ENCODE data around the gene SPG7. TPM values are rescaled to one million over a fixed set of nuclear protein-coding genes. Genes with fewer than 3 reads are reported as not detected.

Gene SPG7
- total RNA-seq, 1 donor from 2014 or later = 95.0 TPM

GRCh38 chr16:89548344-89549006 lies 40.3 kb downstream of the SPG7 start:
- ATAC-seq (no peak), DNase-seq (no peak)
- no peaks in the 10 kb centered on the region for H3K4me1 ChIP-seq
- H3K27me3 ChIP-seq = no peaks in the 10 kb centered on the region
- TF ChIP-seq CTCF (IDR thresholded peaks at IDR 0.05) = no peak
- H3K36me3 ChIP-seq = peaks cover 70% of the 10 kb centered on the region
- no peaks in the 10 kb centered on the region for H3K9me3 ChIP-seq
- intact Hi-C loops (cut with DNase I) = no loop called here
- H3K27ac ChIP-seq = no peak overlapping the region
- no peak overlapping the region for H3K4me3 ChIP-seq

- H3K36me3 ChIP-seq = peaks cover 74% of the 10 kb centered on the region
- H3K4me3 ChIP-seq = no peak overlapping the region
- ATAC-seq (no peak), DNase-seq (no peak)
- no peaks in the 10 kb centered on the region for H3K9me3 ChIP-seq
- H3K27me3 ChIP-seq = no peaks in the 10 kb centered on the region
- intact Hi-C loops (cut with DNase I) = no loop called here
- no peak overlapping the region for H3K27ac ChIP-seq
- TF ChIP-seq CTCF (IDR thresholded peaks at IDR 0.05) = no peak
- H3K4me1 ChIP-seq = no peaks in the 10 kb centered on the region
These were observed 41.0 kb downstream of the SPG7 start for GRCh38 chr16:89549007-89549700.

- Histone ChIP-seq H3K36me3 (peaks cover 87% of the 10 kb centered on the region), H3K27ac (no peak overlapping the region), H3K9me3 (no peaks in the 10 kb centered on the region), H3K4me3 (no peak overlapping the region), H3K4me1 (no peaks in the 10 kb centered on the region), H3K27me3 (no peaks in the 10 kb centered on the region)
- TF ChIP-seq CTCF (IDR thresholded peaks at IDR 0.05) = no peak
- no peak for DNase-seq
- no peak for ATAC-seq
- intact Hi-C loops (cut with DNase I) = no loop called here
These were observed 42.3 kb downstream of the SPG7 start for GRCh38 chr16:89550421-89551007.

- DNase-seq (no peak), ATAC-seq (no peak)
- Histone ChIP-seq H3K4me1 (peaks cover 2% of the 10 kb centered on the region), H3K27me3 (no peaks in the 10 kb centered on the region), H3K4me3 (no peak overlapping the region), H3K9me3 (no peaks in the 10 kb centered on the region), H3K36me3 (peaks cover 92% of the 10 kb centered on the region), H3K27ac (no peak overlapping the region)
- no peak for TF ChIP-seq CTCF (IDR thresholded peaks at IDR 0.05)
- intact Hi-C loops (cut with DNase I) = no loop called here
These were observed 44.1 kb downstream of the SPG7 start for GRCh38 chr16:89552329-89552728.

GRCh38 chr16:89552913-89553312 lies 44.7 kb downstream of the SPG7 start:
- no peak for TF ChIP-seq CTCF (IDR thresholded peaks at IDR 0.05)
- no peaks in the 10 kb centered on the region for H3K27me3 ChIP-seq
- no peak for DNase-seq
- no peak for ATAC-seq
- H3K4me1 ChIP-seq = peaks cover 8% of the 10 kb centered on the region
- H3K27ac ChIP-seq = no peak overlapping the region
- no peak overlapping the region for H3K4me3 ChIP-seq
- intact Hi-C loops (cut with DNase I) = no loop called here
- H3K36me3 ChIP-seq = peaks cover 86% of the 10 kb centered on the region
- H3K9me3 ChIP-seq = no peaks in the 10 kb centered on the region
